Measurements from ENCODE around the gene UST. TPM values are rescaled to one million over a fixed set of nuclear protein-coding genes. Genes with fewer than 3 reads are reported as not detected.
A peak's percentile ranks its signal among the peaks of the same experiment; 100 is the strongest.
"Not testable (repeated sequence)": the region's sequence is repeated elsewhere in the genome, so short reads cannot be mapped to it uniquely, and the experiment has no call there.

UST gene
- total RNA-seq, 4 donors from 2014 or later, result 16.7 to 19.5 (median 18.1) TPM

DNA sequence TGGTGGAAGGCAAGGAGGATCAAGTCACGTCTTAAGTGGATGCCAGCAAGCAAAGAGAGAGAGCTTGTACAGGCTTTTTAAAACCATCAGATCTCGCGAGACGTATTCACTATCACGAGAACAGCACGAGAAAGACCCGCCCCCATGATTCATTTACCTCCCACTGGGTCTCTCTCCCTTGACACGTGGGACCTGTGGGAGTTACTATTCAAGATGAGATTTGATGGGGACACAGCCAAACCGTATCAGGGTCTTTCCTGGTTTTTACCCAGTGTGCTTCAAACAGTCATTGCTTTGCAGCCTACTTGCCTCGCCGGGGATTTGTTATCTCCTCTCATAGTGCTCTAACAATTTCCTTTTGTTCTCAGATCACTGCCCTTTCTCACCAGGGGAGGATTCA, 108.2 kb downstream of the UST start:
- TF ChIP-seq CTCF (IDR thresholded peaks at IDR 0.05), result no peak
- Histone ChIP-seq H3K9me3 (no peaks in the 10 kb centered on the region), H3K27me3 (no peaks in the 10 kb centered on the region), H3K4me1 (peaks cover 48% of the 10 kb centered on the region), H3K4me3 (no peak overlapping the region), H3K36me3 (no peaks in the 10 kb centered on the region), H3K27ac (no peak overlapping the region)
- no peak for DNase-seq (ENCODE audit: low spot score in 2 of 2)
- 85% methylated on average over 11 of the region's 11 CpGs for WGBS

DNA sequence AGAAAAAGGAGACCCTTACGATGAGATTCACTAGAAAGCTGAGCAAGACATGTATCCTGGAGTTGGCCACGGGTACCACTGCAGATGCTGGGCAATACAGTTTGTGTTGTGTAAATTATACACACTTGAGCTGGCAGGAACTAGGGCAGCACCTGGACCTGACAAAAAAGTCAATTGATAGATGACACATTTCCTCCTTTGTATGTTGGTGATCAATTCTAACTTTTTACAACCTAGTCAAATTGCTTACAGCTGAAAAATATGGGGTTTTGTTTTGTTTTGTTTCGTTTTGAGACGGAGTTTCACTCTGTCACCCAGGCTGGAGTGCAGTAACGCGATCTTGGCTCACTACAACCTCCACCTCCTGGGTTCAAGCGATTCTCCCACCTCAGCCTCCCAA, 108.9 kb downstream of the UST start:
- peaks cover 48% of the 10 kb centered on the region for H3K4me1 ChIP-seq
- DNase-seq (ENCODE audit: low spot score in 2 of 2), result no peak
- H3K27me3 ChIP-seq, result no peaks in the 10 kb centered on the region
- no peaks in the 10 kb centered on the region for H3K36me3 ChIP-seq
- peak overlapping the region; percentile 45 for H3K27ac ChIP-seq
- TF ChIP-seq EP300 (IDR thresholded peaks at IDR 0.05), result no peak
- no peak for TF ChIP-seq POLR2AphosphoS5 (IDR thresholded peaks at IDR 0.05)
- no peak for TF ChIP-seq CTCF (IDR thresholded peaks at IDR 0.05)
- TF ChIP-seq POLR2A (IDR thresholded peaks at IDR 0.05), result no peak
- no peaks in the 10 kb centered on the region for H3K9me3 ChIP-seq
- H3K4me3 ChIP-seq, result no peak overlapping the region
- WGBS, result 92% methylated on average over 7 of the region's 7 CpGs

DNA sequence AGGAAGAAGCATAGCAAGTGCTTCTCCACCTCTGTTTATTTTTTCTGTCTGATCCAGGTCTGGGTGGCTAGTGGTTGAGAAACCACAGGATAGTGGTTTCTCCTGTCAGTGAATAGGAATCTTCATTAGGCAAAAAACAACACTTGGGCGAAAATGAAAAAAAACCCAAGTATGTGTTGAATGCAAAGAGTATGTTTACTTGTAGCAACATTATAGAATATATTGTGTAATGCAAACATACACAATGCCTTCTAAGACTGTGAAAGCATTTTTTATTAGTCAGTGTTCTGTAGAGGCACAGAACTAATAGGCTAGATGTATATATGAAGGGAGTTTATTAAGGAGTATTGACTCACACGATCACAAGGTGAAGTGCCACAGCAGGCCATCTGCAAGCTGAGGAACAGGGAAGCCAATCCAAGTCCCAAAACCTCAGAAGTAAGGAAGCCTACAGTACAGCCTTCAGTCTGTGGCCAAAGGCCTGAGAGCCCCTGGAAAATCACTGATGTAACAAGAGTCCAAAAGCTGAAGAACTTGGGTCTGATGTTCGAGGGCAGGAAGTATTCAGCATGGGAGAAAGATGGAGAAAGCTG, 111.1 kb downstream of the UST start:
- Histone ChIP-seq H3K36me3 (no peaks in the 10 kb centered on the region), H3K4me3 (no peak overlapping the region), H3K27ac (no peak overlapping the region), H3K4me1 (peaks cover 36% of the 10 kb centered on the region), H3K9me3 (no peaks in the 10 kb centered on the region), H3K27me3 (no peaks in the 10 kb centered on the region)
- WGBS, result 67% methylated on average over 3 of the region's 3 CpGs
- TF ChIP-seq POLR2A (IDR thresholded peaks at IDR 0.05), result no peak
- TF ChIP-seq EP300 (IDR thresholded peaks at IDR 0.05), result no peak
- no peak for TF ChIP-seq CTCF (IDR thresholded peaks at IDR 0.05)
- TF ChIP-seq POLR2AphosphoS5 (IDR thresholded peaks at IDR 0.05), result no peak
- DNase-seq (ENCODE audit: low spot score in 2 of 2), result no peak

DNA sequence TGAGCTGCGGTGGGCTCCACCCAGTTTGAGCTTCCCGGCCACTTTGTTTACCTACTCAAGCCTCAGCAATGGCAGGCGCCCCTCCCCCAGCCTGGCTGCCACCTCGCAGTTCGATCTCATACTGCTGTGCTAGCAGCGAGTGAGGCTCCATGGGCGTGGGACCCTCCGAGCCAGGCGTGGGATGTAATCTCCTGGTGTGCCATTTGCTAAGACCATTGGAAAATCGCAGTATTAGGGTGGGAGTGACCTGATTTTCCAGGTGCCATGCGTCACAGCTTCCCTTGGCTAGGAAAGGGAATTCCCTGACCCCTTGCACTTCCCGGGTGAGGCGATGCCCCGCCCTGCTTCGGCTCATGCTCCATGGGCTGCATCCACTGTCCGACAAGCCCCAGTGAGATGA, 117.3 kb downstream of the UST start:
- DNase-seq (ENCODE audit: low spot score in 2 of 2), result not testable (repeated sequence)

GRCh38 chr6:148864941-148865340, 118.1 kb downstream of the UST start:
- H3K9me3 ChIP-seq, result no peaks in the 10 kb centered on the region
- 70% methylated on average over 5 of the region's 5 CpGs for WGBS
- no peak overlapping the region for H3K4me3 ChIP-seq
- H3K4me1 ChIP-seq, result peaks cover 18% of the 10 kb centered on the region
- no peaks in the 10 kb centered on the region for H3K36me3 ChIP-seq
- H3K27ac ChIP-seq, result no peak overlapping the region
- no peaks in the 10 kb centered on the region for H3K27me3 ChIP-seq
- no peak for DNase-seq (ENCODE audit: low spot score in 2 of 2)
- TF ChIP-seq CTCF (IDR thresholded peaks at IDR 0.05) (no peak), POLR2A (IDR thresholded peaks at IDR 0.05) (no peak), EP300 (IDR thresholded peaks at IDR 0.05) (no peak), POLR2AphosphoS5 (IDR thresholded peaks at IDR 0.05) (no peak)

More for the DNA sequence above, 117.3 kb downstream of the UST start:
- H3K4me1 ChIP-seq, result peaks cover 12% of the 10 kb centered on the region
- 92% methylated on average over 4 of the region's 16 CpGs for WGBS
- not testable (repeated sequence) for H3K9me3 ChIP-seq, H3K27me3 ChIP-seq, H3K4me3 ChIP-seq, H3K36me3 ChIP-seq, H3K27ac ChIP-seq

GRCh38 chr6:148866657-148867268, 119.9 kb downstream of the UST start:
- Histone ChIP-seq H3K36me3 (no peaks in the 10 kb centered on the region), H3K27ac (no peak overlapping the region), H3K27me3 (no peaks in the 10 kb centered on the region), H3K4me1 (peaks cover 20% of the 10 kb centered on the region), H3K9me3 (no peaks in the 10 kb centered on the region), H3K4me3 (no peak overlapping the region)
- DNase-seq (ENCODE audit: low spot score in 2 of 2), result no peak
- 77% methylated on average over 5 of the region's 5 CpGs for WGBS
- TF ChIP-seq POLR2AphosphoS5 (IDR thresholded peaks at IDR 0.05) (no peak), EP300 (IDR thresholded peaks at IDR 0.05) (no peak), POLR2A (IDR thresholded peaks at IDR 0.05) (no peak), CTCF (IDR thresholded peaks at IDR 0.05) (no peak)
